ENCODE measurements around the gene GAL. TPM values are rescaled to one million over a fixed set of nuclear protein-coding genes. Genes with fewer than 3 reads are reported as not detected.

The GAL gene
- total and polyA plus RNA-seq, 4 donors, result 1.2 to 9.1 (median 5.8) TPM

- WGBS (ENCODE audit: insufficient coverage), result 53% methylated on average over 3 of the region's 15 CpGs
- no peak for DNase-seq (ENCODE audit: low read depth in 4 of 6, low spot score in 6 of 6)
Measured at GRCh38 chr11:68678031-68678441, 6.3 kb upstream of the GAL start.

GRCh38 chr11:68680541-68681231, 3.7 kb upstream of the GAL start:
- Histone ChIP-seq H3K27me3 (ENCODE audit: control insufficient read depth, insufficient read depth, low read length) (peaks cover 30% of the 10 kb centered on the region), H3K4me3 (ENCODE audit: low read depth, low read length) (no peak overlapping the region), H3K9me3 (ENCODE audit: control insufficient read depth, insufficient read depth, low read length) (no peaks in the 10 kb centered on the region), H3K36me3 (ENCODE audit: control insufficient read depth, insufficient read depth, low read length) (no peaks in the 10 kb centered on the region), H3K27ac (ENCODE audit: low read depth, low read length) (no peak overlapping the region), H3K4me1 (ENCODE audit: control insufficient read depth, insufficient read depth, low read length) (peaks cover 24% of the 10 kb centered on the region)
- 86% methylated on average over 16 of the region's 17 CpGs for WGBS (ENCODE audit: insufficient coverage)
- no peak for DNase-seq (ENCODE audit: low read depth in 4 of 6, low spot score in 6 of 6)

More at GRCh38 chr11:68678031-68678441, 6.3 kb upstream of the GAL start:
- Histone ChIP-seq H3K27me3 (ENCODE audit: control insufficient read depth, insufficient read depth, low read length) (peaks cover 5% of the 10 kb centered on the region), H3K4me3 (ENCODE audit: low read depth, low read length) (no peak overlapping the region), H3K9me3 (ENCODE audit: control insufficient read depth, insufficient read depth, low read length) (peaks cover 4% of the 10 kb centered on the region), H3K27ac (ENCODE audit: low read depth, low read length) (no peak overlapping the region), H3K4me1 (ENCODE audit: control insufficient read depth, insufficient read depth, low read length) (peaks cover 10% of the 10 kb centered on the region), H3K36me3 (ENCODE audit: control insufficient read depth, insufficient read depth, low read length) (no peaks in the 10 kb centered on the region)

GRCh38 chr11:68682531-68682961, 1.8 kb upstream of the GAL start:
- no peaks in the 10 kb centered on the region for H3K9me3 ChIP-seq (ENCODE audit: control insufficient read depth, insufficient read depth, low read length)
- peaks cover 46% of the 10 kb centered on the region for H3K27me3 ChIP-seq (ENCODE audit: control insufficient read depth, insufficient read depth, low read length)
- H3K36me3 ChIP-seq (ENCODE audit: control insufficient read depth, insufficient read depth, low read length), result no peaks in the 10 kb centered on the region
- peaks cover 20% of the 10 kb centered on the region for H3K4me1 ChIP-seq (ENCODE audit: control insufficient read depth, insufficient read depth, low read length)
- no peak for DNase-seq (ENCODE audit: low read depth in 4 of 6, low spot score in 6 of 6)
- H3K4me3 ChIP-seq (ENCODE audit: low read depth, low read length), result no peak overlapping the region
- WGBS (ENCODE audit: insufficient coverage), result 69% methylated on average over 9 of the region's 9 CpGs
- no peak overlapping the region for H3K27ac ChIP-seq (ENCODE audit: low read depth, low read length)

DNA sequence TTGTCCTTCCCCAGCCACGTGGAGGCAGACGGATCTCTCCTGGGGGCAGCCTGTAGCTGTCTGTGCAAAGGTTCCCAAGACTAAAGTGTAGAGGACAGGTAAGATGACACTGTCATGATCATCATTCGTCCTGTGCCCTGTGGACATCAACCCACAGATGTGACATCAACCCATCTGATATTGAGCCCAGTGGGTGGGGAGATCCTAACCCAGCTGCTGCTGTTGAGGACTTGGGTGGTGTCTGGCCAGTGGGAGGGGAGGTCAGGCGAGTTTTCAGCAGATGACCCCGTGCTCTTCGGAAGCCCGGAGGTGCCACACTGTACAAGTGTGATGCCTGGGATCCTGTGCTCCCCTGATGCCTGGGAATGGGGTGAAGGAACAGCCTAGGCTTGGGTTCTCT, 1.2 kb upstream of the GAL start:
- H3K27me3 ChIP-seq (ENCODE audit: control insufficient read depth, insufficient read depth, low read length), result peaks cover 46% of the 10 kb centered on the region
- H3K27ac ChIP-seq (ENCODE audit: low read depth, low read length), result no peak overlapping the region
- no peak overlapping the region for H3K4me3 ChIP-seq (ENCODE audit: low read depth, low read length)
- H3K36me3 ChIP-seq (ENCODE audit: control insufficient read depth, insufficient read depth, low read length), result peaks cover 2% of the 10 kb centered on the region
- WGBS (ENCODE audit: insufficient coverage), result 89% methylated on average over 7 of the region's 7 CpGs
- no peak for DNase-seq (ENCODE audit: low read depth in 4 of 6, low spot score in 6 of 6)
- no peaks in the 10 kb centered on the region for H3K9me3 ChIP-seq (ENCODE audit: control insufficient read depth, insufficient read depth, low read length)
- peaks cover 16% of the 10 kb centered on the region for H3K4me1 ChIP-seq (ENCODE audit: control insufficient read depth, insufficient read depth, low read length)

GRCh38 chr11:68683536-68684384, 584 bp upstream of the GAL start:
- WGBS (ENCODE audit: insufficient coverage), result 22% methylated on average over 37 of the region's 37 CpGs
- DNase-seq (ENCODE audit: low read depth in 4 of 6, low spot score in 6 of 6), result no peak
- Histone ChIP-seq H3K4me1 (ENCODE audit: control insufficient read depth, insufficient read depth, low read length) (peaks cover 14% of the 10 kb centered on the region), H3K4me3 (ENCODE audit: low read depth, low read length) (no peak overlapping the region), H3K27me3 (ENCODE audit: control insufficient read depth, insufficient read depth, low read length) (peaks cover 46% of the 10 kb centered on the region), H3K27ac (ENCODE audit: low read depth, low read length) (no peak overlapping the region), H3K36me3 (ENCODE audit: control insufficient read depth, insufficient read depth, low read length) (peaks cover 3% of the 10 kb centered on the region), H3K9me3 (ENCODE audit: control insufficient read depth, insufficient read depth, low read length) (no peaks in the 10 kb centered on the region)

GRCh38 chr11:68685656-68686380, 1.5 kb downstream of the GAL start:
- peaks cover 58% of the 10 kb centered on the region for H3K27me3 ChIP-seq (ENCODE audit: control insufficient read depth, insufficient read depth, low read length)
- peaks cover 14% of the 10 kb centered on the region for H3K4me1 ChIP-seq (ENCODE audit: control insufficient read depth, insufficient read depth, low read length)
- 90% methylated on average over 18 of the region's 18 CpGs for WGBS (ENCODE audit: insufficient coverage)
- no peak overlapping the region for H3K4me3 ChIP-seq (ENCODE audit: low read depth, low read length)
- no peak overlapping the region for H3K27ac ChIP-seq (ENCODE audit: low read depth, low read length)
- H3K9me3 ChIP-seq (ENCODE audit: control insufficient read depth, insufficient read depth, low read length), result no peaks in the 10 kb centered on the region
- H3K36me3 ChIP-seq (ENCODE audit: control insufficient read depth, insufficient read depth, low read length), result peaks cover 3% of the 10 kb centered on the region
- no peak for DNase-seq (ENCODE audit: low read depth in 4 of 6, low spot score in 6 of 6)

- 89% methylated on average over 10 of the region's 12 CpGs for WGBS (ENCODE audit: insufficient coverage)
- H3K4me3 ChIP-seq (ENCODE audit: low read depth, low read length), result no peak overlapping the region
- H3K9me3 ChIP-seq (ENCODE audit: control insufficient read depth, insufficient read depth, low read length), result no peaks in the 10 kb centered on the region
- peaks cover 58% of the 10 kb centered on the region for H3K27me3 ChIP-seq (ENCODE audit: control insufficient read depth, insufficient read depth, low read length)
- H3K36me3 ChIP-seq (ENCODE audit: control insufficient read depth, insufficient read depth, low read length), result peaks cover 3% of the 10 kb centered on the region
- peaks cover 14% of the 10 kb centered on the region for H3K4me1 ChIP-seq (ENCODE audit: control insufficient read depth, insufficient read depth, low read length)
- H3K27ac ChIP-seq (ENCODE audit: low read depth, low read length), result no peak overlapping the region
- DNase-seq (ENCODE audit: low read depth in 4 of 6, low spot score in 6 of 6), result no peak
Measured at GRCh38 chr11:68686486-68686885, 2.1 kb downstream of the GAL start.

DNA sequence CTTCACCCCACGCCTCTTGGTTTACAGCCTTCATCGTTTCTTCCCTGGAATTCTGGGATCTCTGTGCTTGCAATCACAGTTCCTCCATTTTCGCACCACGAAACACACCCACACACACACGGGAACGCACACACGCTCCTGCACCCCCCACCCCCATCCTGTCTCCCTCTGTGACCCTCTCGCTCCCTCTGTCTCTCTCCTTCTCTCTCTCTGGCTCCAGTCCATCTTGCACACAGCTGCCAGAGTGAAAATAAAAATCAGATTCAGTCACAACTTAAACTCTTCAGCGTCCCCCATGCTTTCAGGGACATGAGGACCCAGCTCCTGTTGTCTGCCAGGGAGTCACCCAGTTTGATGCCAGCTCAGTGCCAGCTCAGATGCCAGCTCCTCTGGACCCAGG, 3.0 kb downstream of the GAL start:
- Histone ChIP-seq H3K4me3 (ENCODE audit: low read depth, low read length) (no peak overlapping the region), H3K27me3 (ENCODE audit: control insufficient read depth, insufficient read depth, low read length) (peaks cover 58% of the 10 kb centered on the region), H3K4me1 (ENCODE audit: control insufficient read depth, insufficient read depth, low read length) (peaks cover 14% of the 10 kb centered on the region), H3K9me3 (ENCODE audit: control insufficient read depth, insufficient read depth, low read length) (no peaks in the 10 kb centered on the region), H3K27ac (ENCODE audit: low read depth, low read length) (no peak overlapping the region), H3K36me3 (ENCODE audit: control insufficient read depth, insufficient read depth, low read length) (peaks cover 3% of the 10 kb centered on the region)
- 69% methylated on average over 9 of the region's 9 CpGs for WGBS (ENCODE audit: insufficient coverage)
- DNase-seq (ENCODE audit: low read depth in 4 of 6, low spot score in 6 of 6), result no peak

DNA sequence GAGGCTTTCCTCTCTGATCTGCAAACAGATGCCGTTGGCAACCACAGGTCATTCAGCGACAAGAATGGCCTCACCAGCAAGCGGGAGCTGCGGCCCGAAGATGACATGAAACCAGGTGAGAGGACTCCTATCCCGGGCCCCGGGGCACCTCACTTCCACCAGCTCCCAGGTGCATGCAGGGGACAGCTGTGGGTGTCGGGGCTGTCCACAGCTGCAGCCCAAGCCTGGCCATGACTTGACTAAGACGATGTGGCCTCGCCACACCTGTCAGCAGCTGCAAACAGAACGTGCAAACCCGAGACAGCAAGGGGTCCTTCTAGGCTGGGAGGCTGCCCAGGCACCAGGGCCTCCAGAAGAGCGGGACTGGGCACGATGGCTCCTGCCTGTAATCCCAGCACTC, 3.6 kb downstream of the GAL start:
- H3K4me3 ChIP-seq (ENCODE audit: low read depth, low read length), result no peak overlapping the region
- DNase-seq (ENCODE audit: low read depth in 4 of 6, low spot score in 6 of 6), result no peak
- 87% methylated on average over 14 of the region's 14 CpGs for WGBS (ENCODE audit: insufficient coverage)
- H3K36me3 ChIP-seq (ENCODE audit: control insufficient read depth, insufficient read depth, low read length), result peaks cover 3% of the 10 kb centered on the region
- no peak overlapping the region for H3K27ac ChIP-seq (ENCODE audit: low read depth, low read length)
- peaks cover 14% of the 10 kb centered on the region for H3K4me1 ChIP-seq (ENCODE audit: control insufficient read depth, insufficient read depth, low read length)
- H3K9me3 ChIP-seq (ENCODE audit: control insufficient read depth, insufficient read depth, low read length), result no peaks in the 10 kb centered on the region
- peaks cover 55% of the 10 kb centered on the region for H3K27me3 ChIP-seq (ENCODE audit: control insufficient read depth, insufficient read depth, low read length)
